ENCODE measurements around the gene EPOP. TPM values are rescaled to one million over a fixed set of nuclear protein-coding genes. Genes with fewer than 3 reads are reported as not detected.
"Not testable (repeated sequence)": the region's sequence is repeated elsewhere in the genome, so short reads cannot be mapped to it uniquely, and the experiment has no call there.

Gene EPOP
- total RNA-seq, 1 experiment from 2014 or later, result 5.3 TPM

DNA sequence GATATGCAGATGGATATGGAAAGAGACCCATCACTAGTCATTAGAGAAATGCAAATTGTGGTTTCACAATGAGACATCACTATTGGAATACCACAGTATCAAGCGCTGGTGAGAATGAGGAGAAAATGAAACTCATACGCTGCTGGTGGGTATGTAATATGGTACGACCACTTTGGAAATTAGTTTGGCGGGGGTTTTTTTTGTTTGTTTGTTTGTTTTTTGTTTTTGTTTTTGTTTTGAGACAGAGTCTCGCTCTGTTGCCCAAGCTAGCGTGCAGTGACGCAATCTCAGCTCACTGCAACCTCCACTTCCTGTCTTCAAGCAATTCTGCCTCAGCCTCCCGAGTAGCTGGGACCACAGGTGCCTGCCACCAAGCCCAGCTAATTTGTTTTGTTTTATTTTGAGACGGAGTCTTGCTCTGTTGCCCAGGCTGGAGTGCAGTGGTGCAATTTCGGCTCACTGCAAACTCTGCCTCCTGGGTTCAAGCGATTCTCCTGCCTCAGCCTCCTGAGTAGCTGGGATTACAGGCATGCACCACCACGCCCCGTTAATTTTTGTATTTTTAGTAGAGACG, 49.9 kb downstream of the EPOP start:
- DNase-seq (ENCODE audit: low read depth, low spot score); in situ Hi-C loops (cut with HindIII; ENCODE audit: low pct_unique_long_range_greater_than_20kb, low sequenced_read_pairs): not testable (repeated sequence)

Small RNAs within 50 kb of the gene (small RNA-seq; reads per million reads assigned to genes)
- gene MIR4726 (0 to 0.10 reads per million in 2 experiments), gene MIR4734 (0 to 0.19 reads per million in 2 experiments)

Other genes with a start within 250 kb of the EPOP start
- gene ARHGAP23, start 246.5 kb downstream of the EPOP start, total RNA-seq (2014; rRNA removed; shearing (Covaris generic)), result 0.34 and 1.0 TPM in 2 replicates
- 0.37 and 1.3 TPM in 2 replicates for gene SRCIN1, start 69.0 kb downstream of the EPOP start, total RNA-seq (2014; rRNA removed; shearing (Covaris generic))
- 18.7 and 19.1 TPM in 2 replicates for gene MLLT6, start 30.3 kb upstream of the EPOP start, total RNA-seq (2014; rRNA removed; shearing (Covaris generic))
- 6.0 and 7.1 TPM in 2 replicates for gene CISD3, start 55.4 kb upstream of the EPOP start, total RNA-seq (2014; rRNA removed; shearing (Covaris generic))
- gene PCGF2, start 73.4 kb upstream of the EPOP start, total RNA-seq (2014; rRNA removed; shearing (Covaris generic)), result 3.5 and 4.3 TPM in 2 replicates
- gene PSMB3, start 77.8 kb upstream of the EPOP start, total RNA-seq (2014; rRNA removed; shearing (Covaris generic)), result 300 and 342 TPM in 2 replicates
- 21.6 and 23.1 TPM in 2 replicates for gene PIP4K2B, start 124.6 kb upstream of the EPOP start, total RNA-seq (2014; rRNA removed; shearing (Covaris generic))
- gene CWC25, start 150.4 kb upstream of the EPOP start, total RNA-seq (2014; rRNA removed; shearing (Covaris generic)), result 10.1 and 12.5 TPM in 2 replicates
- 2,873 and 3,047 TPM in 2 replicates for gene RPL23, start 178.8 kb upstream of the EPOP start, total RNA-seq (2014; rRNA removed; shearing (Covaris generic))
- gene LASP1, start 195.1 kb upstream of the EPOP start, total RNA-seq (2014; rRNA removed; shearing (Covaris generic)), result 16.7 and 16.8 TPM in 2 replicates